WERI-Rb-1 (cell line): ENCODE results near the gene UBE2R2.
"Not testable (repeated sequence)": the region's sequence is repeated elsewhere in the genome, so short reads cannot be mapped to it uniquely, and the experiment has no call there.

Source experiments
- DNase-seq: peaks from one replicate; pipeline ENCODE4 v3.0.0-alpha.2; 2020
- H3K27ac ChIP-seq: fragments of 250-450 bp; sonication (Bioruptor Pico); 2 replicates; pipeline ENCODE4 v1.5.1; 2020; ENCODE audit warnings: mild to moderate bottlenecking, moderate library complexity
- H3K27me3 ChIP-seq: fragments of 250-450 bp; sonication (Bioruptor Pico); 2 replicates; pipeline ENCODE4 v1.5.1; 2021; ENCODE audit warnings: mild to moderate bottlenecking, low read depth, moderate library complexity; ENCODE audit not compliant: insufficient read depth, severe bottlenecking
- H3K36me3 ChIP-seq: fragments of 250-450 bp; sonication (Bioruptor Pico); 2 replicates; pipeline ENCODE4 v1.5.1; 2020; ENCODE audit warnings: mild to moderate bottlenecking, moderate library complexity
- H3K4me3 ChIP-seq: 2 replicates; pipeline ENCODE4 v1.5.1; 2011; ENCODE audit warnings: low read depth, mild to moderate bottlenecking, control low read depth, low read length
- H3K9me3 ChIP-seq: fragments of 250-450 bp; sonication (Bioruptor Pico); 2 replicates; pipeline ENCODE4 v1.5.1; 2021; ENCODE audit warnings: mild to moderate bottlenecking, moderate library complexity; ENCODE audit not compliant: severe bottlenecking
- TF ChIP-seq, protein P1 (sequence below): IDR thresholded peaks from 2 replicates; pipeline ENCODE4 v1.5.1; 2011; ENCODE audit warnings: low read depth, mild to moderate bottlenecking, control low read depth, inconsistent platforms, low read length

The UBE2R2 gene

DNA sequence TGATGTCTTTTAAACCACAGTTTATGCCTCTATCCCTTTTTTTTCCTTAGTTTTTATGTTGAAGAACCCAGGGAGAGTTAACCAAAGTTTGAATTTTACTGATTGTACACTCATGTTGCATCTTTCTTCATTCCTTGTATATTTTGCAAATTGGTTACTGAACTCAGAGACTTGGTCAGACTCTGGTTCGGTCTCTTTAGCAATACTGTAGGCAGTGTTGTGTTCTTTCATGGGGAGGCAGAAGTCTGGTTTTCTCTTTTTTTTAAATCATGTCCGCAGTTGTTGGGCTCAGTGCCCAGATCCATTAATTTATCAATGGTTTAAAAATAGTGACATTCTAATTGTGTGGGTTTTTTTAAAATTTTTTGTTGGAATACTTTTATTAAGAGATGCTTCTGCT lies 23.4 kb downstream of the UBE2R2 start:
- no peaks in the 10 kb centered on the region for H3K27me3 ChIP-seq
- H3K36me3 ChIP-seq: peaks cover 10% of the 10 kb centered on the region; the same call in 1 of the 2 replicates
- no peaks in the 10 kb centered on the region for H3K9me3 ChIP-seq
- no peak overlapping the region for H3K4me3 ChIP-seq
- TF ChIP-seq, protein P1, sequence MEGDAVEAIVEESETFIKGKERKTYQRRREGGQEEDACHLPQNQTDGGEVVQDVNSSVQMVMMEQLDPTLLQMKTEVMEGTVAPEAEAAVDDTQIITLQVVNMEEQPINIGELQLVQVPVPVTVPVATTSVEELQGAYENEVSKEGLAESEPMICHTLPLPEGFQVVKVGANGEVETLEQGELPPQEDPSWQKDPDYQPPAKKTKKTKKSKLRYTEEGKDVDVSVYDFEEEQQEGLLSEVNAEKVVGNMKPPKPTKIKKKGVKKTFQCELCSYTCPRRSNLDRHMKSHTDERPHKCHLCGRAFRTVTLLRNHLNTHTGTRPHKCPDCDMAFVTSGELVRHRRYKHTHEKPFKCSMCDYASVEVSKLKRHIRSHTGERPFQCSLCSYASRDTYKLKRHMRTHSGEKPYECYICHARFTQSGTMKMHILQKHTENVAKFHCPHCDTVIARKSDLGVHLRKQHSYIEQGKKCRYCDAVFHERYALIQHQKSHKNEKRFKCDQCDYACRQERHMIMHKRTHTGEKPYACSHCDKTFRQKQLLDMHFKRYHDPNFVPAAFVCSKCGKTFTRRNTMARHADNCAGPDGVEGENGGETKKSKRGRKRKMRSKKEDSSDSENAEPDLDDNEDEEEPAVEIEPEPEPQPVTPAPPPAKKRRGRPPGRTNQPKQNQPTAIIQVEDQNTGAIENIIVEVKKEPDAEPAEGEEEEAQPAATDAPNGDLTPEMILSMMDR: no peak
- DNase-seq: no peak
- H3K27ac ChIP-seq: no peak overlapping the region

DNA sequence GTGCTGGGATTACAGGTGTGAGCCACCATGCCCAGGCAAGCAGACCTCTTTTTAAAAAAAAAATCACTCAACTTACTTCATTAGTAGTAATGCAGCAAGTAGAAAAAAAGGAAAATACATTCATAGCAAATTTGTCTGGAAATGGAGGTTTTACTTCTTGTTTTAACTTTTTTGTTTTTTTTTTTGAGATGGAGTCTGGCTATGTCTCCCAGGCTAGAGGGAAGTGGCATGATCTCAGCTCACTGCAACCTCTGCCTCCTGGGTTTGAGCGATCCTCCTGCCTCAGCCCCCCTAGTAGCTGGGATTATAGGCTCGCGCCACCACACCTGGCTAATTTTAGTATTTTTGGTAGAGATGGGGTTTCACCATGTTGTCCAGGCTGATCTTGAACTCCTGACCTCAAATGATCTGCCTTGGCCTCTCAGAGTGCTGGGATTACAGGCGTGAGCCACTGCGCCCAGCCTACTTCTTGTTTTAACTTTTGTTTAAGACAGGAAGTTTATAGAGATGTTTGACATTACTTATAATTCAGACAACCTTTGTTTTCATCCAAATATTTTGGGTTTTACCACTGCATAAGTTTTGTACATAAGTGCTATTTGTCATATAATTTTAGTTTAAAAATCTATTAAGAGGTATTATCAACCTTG lies 26.5 kb downstream of the UBE2R2 start:
- no peak for DNase-seq
- no peaks in the 10 kb centered on the region for H3K9me3 ChIP-seq
- TF ChIP-seq, protein P1: no peak
- peaks cover 8% of the 10 kb centered on the region; the same call in 1 of the 2 replicates for H3K36me3 ChIP-seq
- no peak overlapping the region for H3K4me3 ChIP-seq
- no peaks in the 10 kb centered on the region for H3K27me3 ChIP-seq
- H3K27ac ChIP-seq: no peak overlapping the region

DNA sequence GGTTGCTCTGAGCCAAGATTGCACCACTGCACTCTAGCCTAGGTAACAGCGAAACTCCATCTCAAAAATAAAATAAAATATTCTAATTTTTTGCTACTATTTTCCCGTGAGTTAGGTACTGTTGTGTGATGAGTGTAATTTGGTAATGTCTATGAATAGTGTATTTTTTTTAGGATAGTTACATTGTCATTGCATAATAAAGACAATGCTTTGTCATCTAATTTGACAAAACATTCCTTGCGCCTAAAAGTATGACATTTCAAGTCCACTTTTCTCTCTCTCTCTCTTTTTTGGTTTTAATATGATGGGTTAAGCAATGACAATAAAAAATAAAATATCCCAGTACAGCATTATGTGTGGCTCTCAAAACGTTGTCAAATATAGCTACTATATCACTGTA lies 29.3 kb downstream of the UBE2R2 start:
- H3K4me3 ChIP-seq: no peak overlapping the region
- H3K36me3 ChIP-seq: peaks cover 8% of the 10 kb centered on the region; the same call in 1 of the 2 replicates
- no peak overlapping the region for H3K27ac ChIP-seq
- no peaks in the 10 kb centered on the region for H3K9me3 ChIP-seq
- DNase-seq: no peak
- H3K27me3 ChIP-seq: no peaks in the 10 kb centered on the region
- TF ChIP-seq, protein P1: no peak

DNA sequence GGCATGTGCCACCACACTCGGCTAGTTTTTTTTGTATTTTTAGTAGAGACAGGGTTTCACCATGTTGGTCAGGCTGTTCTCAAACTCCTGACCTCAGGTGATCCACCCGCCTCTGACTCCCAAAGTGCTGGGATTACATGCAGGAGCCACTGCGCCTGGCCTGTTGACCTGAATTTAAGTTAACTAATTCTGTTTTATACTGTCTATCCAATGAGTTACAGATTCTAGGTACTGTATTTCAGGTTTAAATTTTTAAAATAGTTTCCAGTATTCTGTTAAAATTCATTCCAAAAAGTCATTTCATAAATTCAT lies 30.9 kb downstream of the UBE2R2 start:
- H3K4me3 ChIP-seq, H3K36me3 ChIP-seq, H3K27me3 ChIP-seq, H3K9me3 ChIP-seq, DNase-seq, H3K27ac ChIP-seq: not testable (repeated sequence)

DNA sequence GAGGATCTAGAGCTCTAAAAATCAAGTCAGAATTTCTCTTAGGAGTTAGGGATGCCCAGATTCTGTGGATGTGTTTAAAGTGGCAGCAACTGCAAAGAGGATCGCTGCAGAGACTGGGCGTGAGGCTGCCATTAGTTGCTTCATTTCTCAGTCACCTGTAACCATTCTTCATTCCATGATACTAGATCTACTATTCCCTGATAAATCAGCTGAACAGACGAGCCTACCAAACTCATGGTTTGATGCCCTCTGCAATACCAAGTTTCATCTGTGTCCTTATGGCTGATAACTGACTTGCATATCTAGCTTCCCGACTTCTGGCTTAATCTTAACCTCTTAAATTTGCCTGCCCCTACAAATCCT lies 33.3 kb downstream of the UBE2R2 start:
- TF ChIP-seq, protein P1: no peak
- no peak overlapping the region for H3K4me3 ChIP-seq

DNA sequence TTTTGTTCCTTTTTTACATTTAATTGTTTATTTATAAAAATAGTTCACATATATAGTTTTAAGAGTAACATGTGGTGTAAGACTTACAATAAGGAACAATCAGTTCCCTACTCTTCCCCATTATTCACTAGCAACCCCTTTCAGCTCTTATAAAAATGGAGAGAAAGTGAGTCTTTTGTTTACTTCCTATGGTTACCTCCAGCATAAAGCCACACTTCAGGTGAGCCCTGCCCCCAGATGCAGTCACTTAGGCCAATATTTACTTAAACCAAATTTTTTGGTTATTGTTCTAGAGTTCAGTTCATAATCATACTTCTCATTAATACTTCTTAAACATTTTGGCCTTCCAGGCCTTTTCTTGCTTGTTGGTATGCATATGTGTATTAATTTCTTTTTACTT lies 33.7 kb downstream of the UBE2R2 start:
- Histone ChIP-seq H3K9me3 (no peaks in the 10 kb centered on the region), H3K27me3 (no peaks in the 10 kb centered on the region), H3K36me3 (no peaks in the 10 kb centered on the region; the same call in 1 of the 2 replicates), H3K4me3 (no peak overlapping the region), H3K27ac (no peak overlapping the region)
- TF ChIP-seq, protein P1: no peak
- DNase-seq: no peak

More for the DNA sequence above, 33.3 kb downstream of the UBE2R2 start:
- Histone ChIP-seq H3K27ac (no peak overlapping the region), H3K36me3 (no peaks in the 10 kb centered on the region; the same call in 1 of the 2 replicates), H3K27me3 (no peaks in the 10 kb centered on the region), H3K9me3 (no peaks in the 10 kb centered on the region)
- DNase-seq: no peak
